ENCODE data around the gene P3H2. TPM values are rescaled to one million over a fixed set of nuclear protein-coding genes. Genes with fewer than 3 reads are reported as not detected.

The P3H2 gene
- polyA plus RNA-seq, 1 experiment, result 32.6 TPM

GRCh38 chr3:190019006-190019405, 101.7 kb downstream of the P3H2 start:
- CTCF ChIA-PET, result interaction anchor here (0.9 kb wide), 1 partner anchor 102 kb away, joined by 5 read pairs; the partner anchor contains the start of gene P3H2
- POLR2A ChIA-PET, result no interaction called here
- no peak for DNase-seq (ENCODE audit: low read depth, low spot score)
- H3K27me3 ChIP-seq (ENCODE audit: control insufficient read depth, insufficient read depth, low read length), result no peaks in the 10 kb centered on the region
- no peaks in the 10 kb centered on the region for H3K9me3 ChIP-seq (ENCODE audit: control insufficient read depth, insufficient read depth, low read length)
- no peak overlapping the region for H3K27ac ChIP-seq (ENCODE audit: low read depth, low read length)
- no peak for TF ChIP-seq CTCF (IDR thresholded peaks at IDR 0.05; ENCODE audit: low read depth, low read length)
- no peak overlapping the region for H3K4me3 ChIP-seq (ENCODE audit: low read depth, low read length)

- H3K27me3 ChIP-seq (ENCODE audit: control insufficient read depth, insufficient read depth, low read length), result no peaks in the 10 kb centered on the region
- no peak overlapping the region for H3K4me3 ChIP-seq (ENCODE audit: low read depth, low read length)
- ChIA-PET POLR2A (no interaction called here), CTCF (interaction anchor here (0.9 kb wide), 1 partner anchor 103 kb away, joined by 5 read pairs; the partner anchor contains the start of gene P3H2)
- no peak for DNase-seq (ENCODE audit: low read depth, low spot score)
- TF ChIP-seq CTCF (IDR thresholded peaks at IDR 0.05; ENCODE audit: low read depth, low read length), result no peak
- H3K27ac ChIP-seq (ENCODE audit: low read depth, low read length), result no peak overlapping the region
- H3K9me3 ChIP-seq (ENCODE audit: control insufficient read depth, insufficient read depth, low read length), result no peaks in the 10 kb centered on the region
Observed at GRCh38 chr3:190018460-190018859, 102.2 kb downstream of the P3H2 start.

- Histone ChIP-seq H3K27ac (ENCODE audit: low read depth, low read length) (no peak overlapping the region), H3K9me3 (ENCODE audit: control insufficient read depth, insufficient read depth, low read length) (no peaks in the 10 kb centered on the region), H3K4me3 (ENCODE audit: low read depth, low read length) (no peak overlapping the region), H3K27me3 (ENCODE audit: control insufficient read depth, insufficient read depth, low read length) (no peaks in the 10 kb centered on the region)
- peak; percentile 57 for DNase-seq (ENCODE audit: low read depth, low spot score)
- ChIA-PET POLR2A (interaction anchor here (0.6 kb wide), 1 partner anchor 21 kb away, joined by 3 read pairs; no protein-coding TSS in a partner anchor), CTCF (interaction anchor here (0.6 to 1.0 kb wide), 3 partner anchors 21 to 172 kb away, joined by 3 to 5 read pairs (median 3); partner anchors contain the start of gene P3H2)
- TF ChIP-seq CTCF (IDR thresholded peaks at IDR 0.05; ENCODE audit: low read depth, low read length), result peak; percentile 55
Observed at GRCh38 chr3:190017521-190018288, 103.0 kb downstream of the P3H2 start.

GRCh38 chr3:190016966-190017365, 103.7 kb downstream of the P3H2 start:
- Histone ChIP-seq H3K4me3 (ENCODE audit: low read depth, low read length) (no peak overlapping the region), H3K9me3 (ENCODE audit: control insufficient read depth, insufficient read depth, low read length) (no peaks in the 10 kb centered on the region), H3K27ac (ENCODE audit: low read depth, low read length) (no peak overlapping the region), H3K27me3 (ENCODE audit: control insufficient read depth, insufficient read depth, low read length) (no peaks in the 10 kb centered on the region)
- ChIA-PET POLR2A (interaction anchor here (0.6 kb wide), 1 partner anchor 21 kb away, joined by 3 read pairs; no protein-coding TSS in a partner anchor), CTCF (interaction anchor here (0.6 to 1.4 kb wide), 3 partner anchors 21 to 173 kb away, joined by 3 to 4 read pairs (median 3); partner anchors contain the start of gene P3H2)
- no peak for DNase-seq (ENCODE audit: low read depth, low spot score)
- TF ChIP-seq CTCF (IDR thresholded peaks at IDR 0.05; ENCODE audit: low read depth, low read length), result no peak

GRCh38 chr3:190014940-190015339, 105.8 kb downstream of the P3H2 start:
- no peaks in the 10 kb centered on the region for H3K27me3 ChIP-seq (ENCODE audit: control insufficient read depth, insufficient read depth, low read length)
- no peak for TF ChIP-seq CTCF (IDR thresholded peaks at IDR 0.05; ENCODE audit: low read depth, low read length)
- POLR2A ChIA-PET, result no interaction called here

More at GRCh38 chr3:190014940-190015339, 105.8 kb downstream of the P3H2 start:
- DNase-seq (ENCODE audit: low read depth, low spot score), result no peak
- CTCF ChIA-PET, result interaction anchor here (0.8 to 1.3 kb wide), 2 partner anchors 188 to 409 kb away, joined by 3 to 5 read pairs; no protein-coding TSS in a partner anchor
- Histone ChIP-seq H3K9me3 (ENCODE audit: control insufficient read depth, insufficient read depth, low read length) (no peaks in the 10 kb centered on the region), H3K27ac (ENCODE audit: low read depth, low read length) (no peak overlapping the region), H3K4me3 (ENCODE audit: low read depth, low read length) (no peak overlapping the region)

Measured in AG04450 (cell line).